ENCODE data around the gene UBE2M. TPM values are rescaled to one million over a fixed set of nuclear protein-coding genes. Genes with fewer than 3 reads are reported as not detected.

UBE2M gene
- total and polyA plus RNA-seq, 9 donors = 13.8 to 110 (median 62.6) TPM

- H3K4me1 ChIP-seq (ENCODE audit: insufficient read depth) = peaks cover 7% of the 10 kb centered on the region
- no peaks in the 10 kb centered on the region for H3K27me3 ChIP-seq
- peak; percentile 99 to 100 (median 100) for DNase-seq
- TF ChIP-seq CTCF (IDR thresholded peaks at IDR 0.05) = peak in 2 of 3 donors; percentile 46 to 50
- TF ChIP-seq POLR2A (IDR thresholded peaks at IDR 0.05) = peak; percentile 13
- TF ChIP-seq EP300 (IDR thresholded peaks at IDR 0.05) = peak; percentile 87
- peak within 1 kb of the TSS; percentile 90 for H3K4me3 ChIP-seq
- peak within 1 kb of the TSS; percentile 87 to 98 for H3K27ac ChIP-seq
- whole genome bisulfite sequencing, 3 donors = 0 to 1% (median 0%) methylated on average over 74 to 75 of the region's 75 CpGs
- intact Hi-C loops (cut with DNase I) = no loop called here
- H3K9me3 ChIP-seq = no peaks in the 10 kb centered on the region
- no peaks in the 10 kb centered on the region for H3K36me3 ChIP-seq
Measured at GRCh38 chr19:58572818-58573657, 14.6 kb upstream of the UBE2M start, which contains the start of gene MZF1. Gene MZF1 (minus strand): TSS chr19:58573335. CDS start chr19:58571389, 1,946 bp downstream.

GRCh38 chr19:58572026-58572817 is 13.8 kb upstream of the UBE2M start:
- intact Hi-C loops (cut with DNase I) = no loop called here

GRCh38 chr19:58571575-58571947 is 13.2 kb upstream of the UBE2M start:
- WGBS, 3 donors = 92 to 95% (median 92%) methylated on average over 8 of the region's 8 CpGs
- intact Hi-C loops (cut with DNase I) = no loop called here
- peak; percentile 9 to 44 (median 35) for DNase-seq

More at GRCh38 chr19:58572026-58572817, 13.8 kb upstream of the UBE2M start:
- TF ChIP-seq EP300 (IDR thresholded peaks at IDR 0.05) (no peak), POLR2A (IDR thresholded peaks at IDR 0.05) (no peak), CTCF (IDR thresholded peaks at IDR 0.05) (no peak)
- no peaks in the 10 kb centered on the region for H3K36me3 ChIP-seq
- WGBS, 3 donors = 37 to 50% (median 48%) methylated on average over 24 of the region's 24 CpGs
- DNase-seq = no peak
- H3K4me1 ChIP-seq (ENCODE audit: insufficient read depth) = peaks cover 7% of the 10 kb centered on the region
- peak overlapping the region; percentile 90 for H3K4me3 ChIP-seq
- no peaks in the 10 kb centered on the region for H3K27me3 ChIP-seq
- H3K9me3 ChIP-seq = no peaks in the 10 kb centered on the region
- peak overlapping the region; percentile 87 to 98 for H3K27ac ChIP-seq

GRCh38 chr19:58570770-58571574 is 12.6 kb upstream of the UBE2M start:
- DNase-seq = peak; percentile 20 to 60 (median 46)
- no peak for TF ChIP-seq POLR2A (IDR thresholded peaks at IDR 0.05)
- TF ChIP-seq CTCF (IDR thresholded peaks at IDR 0.05) = no peak
- no peak for TF ChIP-seq EP300 (IDR thresholded peaks at IDR 0.05)
- H3K27ac ChIP-seq = no peak overlapping the region
- WGBS, 3 donors = 88 to 91% (median 90%) methylated on average over 25 of the region's 25 CpGs
- H3K9me3 ChIP-seq = no peaks in the 10 kb centered on the region
- H3K36me3 ChIP-seq = no peaks in the 10 kb centered on the region
- intact Hi-C loops (cut with DNase I) = no loop called here
- H3K4me1 ChIP-seq (ENCODE audit: insufficient read depth) = peaks cover 7% of the 10 kb centered on the region
- no peak overlapping the region for H3K4me3 ChIP-seq
- H3K27me3 ChIP-seq = no peaks in the 10 kb centered on the region

More at GRCh38 chr19:58571575-58571947, 13.2 kb upstream of the UBE2M start:
- Histone ChIP-seq H3K4me3 (no peak overlapping the region), H3K27ac (no peak overlapping the region), H3K9me3 (no peaks in the 10 kb centered on the region), H3K36me3 (no peaks in the 10 kb centered on the region), H3K27me3 (no peaks in the 10 kb centered on the region), H3K4me1 (ENCODE audit: insufficient read depth) (peaks cover 7% of the 10 kb centered on the region)
- TF ChIP-seq POLR2A (IDR thresholded peaks at IDR 0.05) = no peak
